NCI-H2227 (cell line): ENCODE measurements around the gene EFHC1.
"Not testable (repeated sequence)": the region's sequence is repeated elsewhere in the genome, so short reads cannot be mapped to it uniquely, and the experiment has no call there.

Experiments
- DNase-seq: peaks from one replicate; lab custom pipeline; 2025; ENCODE audit not compliant: unreplicated experiment; lab: John Stamatoyannopoulos, UW

Gene EFHC1

GRCh38 chr6:52435345-52435744 is 15.2 kb downstream of the EFHC1 start:
- no peak for DNase-seq

- no peak for DNase-seq
Measured at GRCh38 chr6:52438926-52439325, 18.8 kb downstream of the EFHC1 start.

GRCh38 chr6:52454556-52454955 is 34.4 kb downstream of the EFHC1 start:
- DNase-seq = no peak

- DNase-seq = no peak
Measured at GRCh38 chr6:52457096-52457495, 37.0 kb downstream of the EFHC1 start.

- not testable (repeated sequence) for DNase-seq
Measured at GRCh38 chr6:52461194-52461593, 41.1 kb downstream of the EFHC1 start.

- DNase-seq = no peak
Measured at GRCh38 chr6:52474173-52474572, 54.0 kb downstream of the EFHC1 start.

- no peak for DNase-seq
Measured at GRCh38 chr6:52475307-52475706, 55.2 kb downstream of the EFHC1 start.

- no peak for DNase-seq
Measured at GRCh38 chr6:52482903-52483670, 62.9 kb downstream of the EFHC1 start.

- no peak for DNase-seq
Measured at GRCh38 chr6:52483671-52484003, 63.5 kb downstream of the EFHC1 start.

GRCh38 chr6:52489881-52490280 is 69.7 kb downstream of the EFHC1 start:
- no peak for DNase-seq

- DNase-seq = no peak
Measured at GRCh38 chr6:52491203-52492069, 71.3 kb downstream of the EFHC1 start.

GRCh38 chr6:52493669-52494068 is 73.5 kb downstream of the EFHC1 start:
- DNase-seq = no peak

GRCh38 chr6:52494298-52495072 is 74.3 kb downstream of the EFHC1 start:
- DNase-seq = no peak

- no peak for DNase-seq
Measured at GRCh38 chr6:52495922-52496321, 75.8 kb downstream of the EFHC1 start.

- no peak for DNase-seq
Measured at GRCh38 chr6:52496631-52497030, 76.5 kb downstream of the EFHC1 start.

GRCh38 chr6:52497652-52498408 is 77.7 kb downstream of the EFHC1 start:
- DNase-seq = no peak

GRCh38 chr6:52498538-52499017 is 78.4 kb downstream of the EFHC1 start:
- no peak for DNase-seq

- no peak for DNase-seq
Measured at GRCh38 chr6:52499026-52499425, 78.9 kb downstream of the EFHC1 start.

GRCh38 chr6:52499681-52500236 is 79.6 kb downstream of the EFHC1 start:
- no peak for DNase-seq
